Measurements from ENCODE around the gene NTN5. TPM values are rescaled to one million over a fixed set of nuclear protein-coding genes. Genes with fewer than 3 reads are reported as not detected.

NTN5 gene
- total and polyA plus RNA-seq, 10 of the 15 experiments (the other 5 are each of a cell fraction or from before 2014, with no cell fraction given), result 0.07 to 0.22 TPM; not detected in 8

DNA sequence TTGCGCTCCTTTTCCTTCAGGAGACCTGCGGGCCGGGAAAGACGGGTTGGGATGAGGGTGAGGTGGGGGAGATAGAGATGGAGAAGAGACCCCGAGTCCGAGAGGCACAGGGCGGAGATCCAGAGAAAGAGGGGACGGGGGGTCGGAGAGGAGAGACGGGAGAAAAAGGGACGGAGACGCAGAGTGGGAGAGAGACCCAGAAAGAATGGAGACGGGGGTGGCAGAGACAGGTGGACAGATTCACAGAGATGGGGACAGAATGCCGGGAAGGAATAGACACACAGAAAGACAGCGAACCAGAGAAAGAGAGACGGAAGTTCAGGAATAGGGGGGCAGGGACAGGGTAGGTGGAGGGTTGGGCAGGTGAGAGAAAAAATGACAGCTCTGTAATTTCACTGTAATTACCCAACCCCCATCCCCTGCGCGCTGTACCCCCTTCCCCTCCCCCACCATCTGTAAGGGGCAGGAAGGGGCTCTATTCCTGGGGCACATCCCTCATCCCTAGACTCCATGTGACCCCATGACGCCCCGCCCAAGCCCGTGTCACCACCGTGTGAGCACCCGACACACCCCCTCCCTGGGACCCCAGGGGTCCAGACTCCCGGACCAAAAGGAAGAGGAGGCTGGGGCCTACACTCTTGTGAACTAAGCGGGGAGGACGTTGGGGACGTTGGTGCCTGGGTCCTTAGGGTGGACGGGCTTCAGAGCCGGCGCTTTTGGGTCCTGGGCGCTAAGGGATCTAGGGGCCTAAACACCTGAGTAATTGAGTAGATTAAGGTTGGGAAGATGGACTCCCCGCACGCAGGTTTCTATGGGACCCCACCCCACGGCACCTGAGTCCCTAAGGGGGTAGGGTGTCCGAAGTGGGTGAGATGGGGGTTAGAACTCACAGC, 36.6 kb downstream of the NTN5 start:
- in situ Hi-C loops (cut with MboI) (loop anchor here (25.0 kb wide), 1 partner anchor 1251 kb away; the partner anchor contains the start of genes AKT1S1, IL4I1 and TBC1D17), intact Hi-C loops (cut with micrococcal nuclease; ENCODE audit: unreplicated experiment) (loop anchor here (10.0 kb wide), 1 partner anchor 329 kb away; the partner anchor contains the start of gene FTL)
- Histone ChIP-seq H3K27ac (ENCODE audit: control insufficient read depth, insufficient read depth) (peak overlapping the region; percentile 48), H3K79me2 (ENCODE audit: control insufficient read depth, insufficient read depth, low read length) (peaks cover 5% of the 10 kb centered on the region), H3K9me3 (replicated peaks; ENCODE audit: control insufficient read depth, insufficient read depth, low read length) (no peaks in the 10 kb centered on the region), H3K9ac (ENCODE audit: control insufficient read depth, insufficient read depth, low read length) (peak overlapping the region; percentile 79), H3K27me3 (replicated peaks in 1 of 2; ENCODE audit: control insufficient read depth in 2 of 2, insufficient read depth in 2 of 2, low read length in 1 of 2) (no peaks in the 10 kb centered on the region), H3K36me3 (ENCODE audit: control insufficient read depth in 2 of 2, insufficient read depth in 2 of 2, low read length in 1 of 2) (no peaks in the 10 kb centered on the region), H3K4me3 (peak overlapping the region; percentile 89), H3K4me1 (ENCODE audit: control insufficient read depth, insufficient read depth, low read length) (peaks cover 28% of the 10 kb centered on the region), H2AFZ (ENCODE audit: control insufficient read depth, low read depth, low read length) (peak overlapping the region; percentile 64; the same call in 1 of the 2 replicates), H3K4me2 (ENCODE audit: control insufficient read depth, insufficient read depth) (peak overlapping the region; percentile 86), H4K20me1 (ENCODE audit: control insufficient read depth, insufficient read depth) (no peaks in the 10 kb centered on the region)
- FAIRE-seq, result no peak
- CTCF ChIA-PET, result no interaction called here
- BruUV-seq (replicated peaks), result no TSS peak
- no peak for DNase-seq (ENCODE audit: low read depth, low spot score)
- POLR2A ChIA-PET, result interaction anchor here (0.6 to 1.0 kb wide), 3 partner anchors 27 to 250 kb away, joined by 3 to 11 read pairs (median 5); no protein-coding TSS in a partner anchor
- ATAC-seq, result no peak
- 1% methylated on average over 35 of the region's 35 CpGs for WGBS (ENCODE audit: insufficient coverage, insufficient replicate concordance, low lambda C conversion rate, missing lambda C conversion rate)
- RAD21 ChIA-PET (ENCODE audit: unreplicated experiment), result no interaction called here
- SMC1A ChIA-PET (ENCODE audit: uncharacterized antibody, unreplicated experiment), result no interaction called here
- no peak for TF ChIP-seq LARP7 (IDR thresholded peaks at IDR 0.05)
- TF ChIP-seq, protein P1, sequence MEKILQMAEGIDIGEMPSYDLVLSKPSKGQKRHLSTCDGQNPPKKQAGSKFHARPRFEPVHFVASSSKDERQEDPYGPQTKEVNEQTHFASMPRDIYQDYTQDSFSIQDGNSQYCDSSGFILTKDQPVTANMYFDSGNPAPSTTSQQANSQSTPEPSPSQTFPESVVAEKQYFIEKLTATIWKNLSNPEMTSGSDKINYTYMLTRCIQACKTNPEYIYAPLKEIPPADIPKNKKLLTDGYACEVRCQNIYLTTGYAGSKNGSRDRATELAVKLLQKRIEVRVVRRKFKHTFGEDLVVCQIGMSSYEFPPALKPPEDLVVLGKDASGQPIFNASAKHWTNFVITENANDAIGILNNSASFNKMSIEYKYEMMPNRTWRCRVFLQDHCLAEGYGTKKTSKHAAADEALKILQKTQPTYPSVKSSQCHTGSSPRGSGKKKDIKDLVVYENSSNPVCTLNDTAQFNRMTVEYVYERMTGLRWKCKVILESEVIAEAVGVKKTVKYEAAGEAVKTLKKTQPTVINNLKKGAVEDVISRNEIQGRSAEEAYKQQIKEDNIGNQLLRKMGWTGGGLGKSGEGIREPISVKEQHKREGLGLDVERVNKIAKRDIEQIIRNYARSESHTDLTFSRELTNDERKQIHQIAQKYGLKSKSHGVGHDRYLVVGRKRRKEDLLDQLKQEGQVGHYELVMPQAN (conservative IDR thresholded peaks at IDR 0.05), result no peak
- 0 out of 2 replicates have a peak, but pooled peaks have one; percentile 15 for TF ChIP-seq CHD2 (IDR thresholded peaks at IDR 0.05; ENCODE audit: borderline replicate concordance, low read depth, low read length)
- TF ChIP-seq FOXM1 (IDR thresholded peaks at IDR 0.05; ENCODE audit: low read depth, low read length), result no peak
- no peak for TF ChIP-seq NFIC (IDR thresholded peaks at IDR 0.05; ENCODE audit: low read depth, low read length)
- TF ChIP-seq DPF2 (IDR thresholded peaks at IDR 0.05), result peak; percentile 2; the same call in 1 of the 2 replicates
- TF ChIP-seq IKZF1 (conservative IDR thresholded peaks at IDR 0.05), result 0 out of 2 replicates have a peak, but pooled peaks have one; percentile 5
- TF ChIP-seq SREBF1 (IDR thresholded peaks at IDR 0.05; ENCODE audit: low read length), result no peak
- TF ChIP-seq, protein P2, sequence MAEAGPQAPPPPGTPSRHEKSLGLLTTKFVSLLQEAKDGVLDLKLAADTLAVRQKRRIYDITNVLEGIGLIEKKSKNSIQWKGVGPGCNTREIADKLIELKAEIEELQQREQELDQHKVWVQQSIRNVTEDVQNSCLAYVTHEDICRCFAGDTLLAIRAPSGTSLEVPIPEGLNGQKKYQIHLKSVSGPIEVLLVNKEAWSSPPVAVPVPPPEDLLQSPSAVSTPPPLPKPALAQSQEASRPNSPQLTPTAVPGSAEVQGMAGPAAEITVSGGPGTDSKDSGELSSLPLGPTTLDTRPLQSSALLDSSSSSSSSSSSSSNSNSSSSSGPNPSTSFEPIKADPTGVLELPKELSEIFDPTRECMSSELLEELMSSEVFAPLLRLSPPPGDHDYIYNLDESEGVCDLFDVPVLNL (IDR thresholded peaks at IDR 0.05; ENCODE audit: low read depth, low read length), result no peak
- TF ChIP-seq, protein P3, sequence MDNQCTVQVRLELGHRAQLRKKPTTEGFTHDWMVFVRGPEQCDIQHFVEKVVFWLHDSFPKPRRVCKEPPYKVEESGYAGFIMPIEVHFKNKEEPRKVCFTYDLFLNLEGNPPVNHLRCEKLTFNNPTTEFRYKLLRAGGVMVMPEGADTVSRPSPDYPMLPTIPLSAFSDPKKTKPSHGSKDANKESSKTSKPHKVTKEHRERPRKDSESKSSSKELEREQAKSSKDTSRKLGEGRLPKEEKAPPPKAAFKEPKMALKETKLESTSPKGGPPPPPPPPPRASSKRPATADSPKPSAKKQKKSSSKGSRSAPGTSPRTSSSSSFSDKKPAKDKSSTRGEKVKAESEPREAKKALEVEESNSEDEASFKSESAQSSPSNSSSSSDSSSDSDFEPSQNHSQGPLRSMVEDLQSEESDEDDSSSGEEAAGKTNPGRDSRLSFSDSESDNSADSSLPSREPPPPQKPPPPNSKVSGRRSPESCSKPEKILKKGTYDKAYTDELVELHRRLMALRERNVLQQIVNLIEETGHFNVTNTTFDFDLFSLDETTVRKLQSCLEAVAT (IDR thresholded peaks at IDR 0.05), result peak; percentile 65; the same call in 1 of the 2 replicates
- peak in 1 of 2 experiments; percentile 20; a peak in 1 of 4 replicates for TF ChIP-seq BHLHE40 (IDR thresholded peaks at IDR 0.05; ENCODE audit: borderline replicate concordance in 1 of 2, low read depth in 2 of 2, low read length in 1 of 2)
- no peak for TF ChIP-seq ZSCAN29 (IDR thresholded peaks at IDR 0.05)
- peak; percentile 92 for TF ChIP-seq HDGF (IDR thresholded peaks at IDR 0.05)
- no peak for TF ChIP-seq NR2C2 (IDR thresholded peaks at IDR 0.05; ENCODE audit: borderline replicate concordance, control insufficient read depth, insufficient read length, low read depth)
- TF ChIP-seq, protein P4, sequence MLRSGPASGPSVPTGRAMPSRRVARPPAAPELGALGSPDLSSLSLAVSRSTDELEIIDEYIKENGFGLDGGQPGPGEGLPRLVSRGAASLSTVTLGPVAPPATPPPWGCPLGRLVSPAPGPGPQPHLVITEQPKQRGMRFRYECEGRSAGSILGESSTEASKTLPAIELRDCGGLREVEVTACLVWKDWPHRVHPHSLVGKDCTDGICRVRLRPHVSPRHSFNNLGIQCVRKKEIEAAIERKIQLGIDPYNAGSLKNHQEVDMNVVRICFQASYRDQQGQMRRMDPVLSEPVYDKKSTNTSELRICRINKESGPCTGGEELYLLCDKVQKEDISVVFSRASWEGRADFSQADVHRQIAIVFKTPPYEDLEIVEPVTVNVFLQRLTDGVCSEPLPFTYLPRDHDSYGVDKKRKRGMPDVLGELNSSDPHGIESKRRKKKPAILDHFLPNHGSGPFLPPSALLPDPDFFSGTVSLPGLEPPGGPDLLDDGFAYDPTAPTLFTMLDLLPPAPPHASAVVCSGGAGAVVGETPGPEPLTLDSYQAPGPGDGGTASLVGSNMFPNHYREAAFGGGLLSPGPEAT (IDR thresholded peaks at IDR 0.05; ENCODE audit: low read depth), result peak; percentile 34; the same call in 1 of the 2 replicates
- 0 out of 2 replicates have a peak, but pooled peaks have one; percentile 35 for TF ChIP-seq NFXL1 (IDR thresholded peaks at IDR 0.05; ENCODE audit: borderline replicate concordance)
- TF ChIP-seq STAT1 (conservative IDR thresholded peaks at IDR 0.05), result no peak

Data from GM12878 (cell line).